Fibroblast of lung (primary cell): ENCODE data around the gene DTWD2. TPM values are rescaled to one million over a fixed set of nuclear protein-coding genes. Genes with fewer than 3 reads are reported as not detected.
"Not testable (repeated sequence)": the region's sequence is repeated elsewhere in the genome, so short reads cannot be mapped to it uniquely, and the experiment has no call there.

Experiments
- DNase-seq, 2 donors: peaks; one replicate each; pipeline versions ENCODE4 v3.0.0 to v3.0.0-alpha.2; 2010; ENCODE audit warnings: low read depth in 2 of 2
- H2AFZ ChIP-seq: 2 replicates; pipeline ENCODE4 v1.5.1; 2012; ENCODE audit warnings: low read length, control low read depth, inconsistent platforms
- H3K27ac ChIP-seq: 2 replicates; pipeline ENCODE4 v1.5.1; 2011; ENCODE audit warnings: low read length, control low read depth; ENCODE audit not compliant: insufficient read depth
- H3K27me3 ChIP-seq: 2 replicates; pipeline ENCODE4 v1.5.1; 2011; ENCODE audit warnings: mild to moderate bottlenecking, low read length; ENCODE audit not compliant: control insufficient read depth, insufficient read depth
- H3K36me3 ChIP-seq: 2 replicates; pipeline ENCODE4 v1.5.1; 2011; ENCODE audit warnings: low read length; ENCODE audit not compliant: control insufficient read depth, insufficient read depth
- H3K4me1 ChIP-seq: 2 replicates; pipeline ENCODE4 v1.5.1; 2011; ENCODE audit warnings: low read length; ENCODE audit not compliant: control insufficient read depth, insufficient read depth; ENCODE audit errors: extremely low read depth
- H3K4me2 ChIP-seq: 2 replicates; pipeline ENCODE4 v1.5.1; 2011; ENCODE audit warnings: low read length, control low read depth; ENCODE audit not compliant: insufficient read depth; ENCODE audit errors: extremely low read depth
- H3K4me3 ChIP-seq, 4 experiments: fragments of 200-600 bp in 1 of 4; sonication (generic) in 1 of 4; replicated peaks in 1 of 4; 2 replicates each; pipeline ENCODE4 v1.5.1; 2011 to 2016; ENCODE audit warnings: low read length in 4 of 4, low read depth in 3 of 4, mild to moderate bottlenecking in 3 of 4, control low read depth in 2 of 4, inconsistent platforms in 1 of 4, mixed read lengths in 1 of 4; ENCODE audit not compliant: insufficient read depth in 1 of 4; ENCODE audit errors: control extremely low read depth in 1 of 4
- H3K79me2 ChIP-seq: 2 replicates; pipeline ENCODE4 v1.5.1; 2012; ENCODE audit warnings: mild to moderate bottlenecking, low read length, inconsistent platforms; ENCODE audit not compliant: control insufficient read depth, insufficient read depth
- H3K9ac ChIP-seq: 2 replicates; pipeline ENCODE4 v1.5.1; 2011; ENCODE audit warnings: mild to moderate bottlenecking, low read length, control low read depth; ENCODE audit not compliant: insufficient read depth
- H3K9me3 ChIP-seq: 2 replicates; pipeline ENCODE4 v1.5.1; 2012; ENCODE audit warnings: low read depth, low read length; ENCODE audit not compliant: control insufficient read depth, insufficient read depth
- H4K20me1 ChIP-seq: 2 replicates; pipeline ENCODE4 v1.5.1; 2011; ENCODE audit warnings: low read length; ENCODE audit not compliant: control insufficient read depth, insufficient read depth; ENCODE audit errors: extremely low read depth
- CTCF ChIP-seq, 2 donors: IDR thresholded peaks in 1 of 2; conservative IDR thresholded peaks in 1 of 2; 1 replicate in 1 of 2; 2 replicates in 1 of 2; pipeline ENCODE4 v1.5.1; 2011 to 2012; ENCODE audit warnings: low read length in 2 of 2, control low read depth in 1 of 2, inconsistent platforms in 1 of 2, low read depth in 1 of 2, mild to moderate bottlenecking in 1 of 2
- EZH2 ChIP-seq: IDR thresholded peaks from 2 replicates; pipeline ENCODE4 v1.5.1; 2012; ENCODE audit warnings: low read length, control low read depth, mild to moderate bottlenecking; ENCODE audit errors: missing control alignments
- polyA plus RNA-seq, 2 donors: library from polyadenylated mRNA; depleted of rRNA in 1 of 2; stranded (reverse) in 1 of 2; unstranded in 1 of 2; fragments of >200 nt; gene quantifications; 2 replicates each; pipeline ENCODE4 v1.2.1, GENCODE V29; 2011 to 2012; ENCODE audit warnings: missing spikeins in 1 of 2
- total RNA-seq: library from RNA; depleted of rRNA; stranded (reverse); fragments of >200 nt; gene quantifications from 2 replicates; pipeline ENCODE4 v1.2.1, GENCODE V29; 2014

DTWD2 gene
- total and polyA plus RNA-seq, 2 donors (not counting 1 experiment from before 2014, with no cell fraction given), result 2.8 to 4.8 TPM

GRCh38 chr5:118888556-118888955 lies 99.8 kb downstream of the DTWD2 start:
- H3K79me2 ChIP-seq, result no peaks in the 10 kb centered on the region
- no peaks in the 10 kb centered on the region for H3K9me3 ChIP-seq
- H3K9ac ChIP-seq, result no peak overlapping the region
- no peaks in the 10 kb centered on the region for H3K27me3 ChIP-seq
- no peak overlapping the region for H3K4me2 ChIP-seq
- H3K27ac ChIP-seq, result no peak overlapping the region
- TF ChIP-seq EZH2 (no peak), CTCF (conservative IDR thresholded peaks at IDR 0.05 in 1 of 2, IDR thresholded peaks at IDR 0.05 in 1 of 2; ENCODE audit: low read depth in 1 of 2, low read length in 2 of 2) (no peak)
- H3K4me1 ChIP-seq, result no peaks in the 10 kb centered on the region
- no peak overlapping the region for H3K4me3 ChIP-seq
- DNase-seq, result no peak
- H2AFZ ChIP-seq, result no peak overlapping the region
- H4K20me1 ChIP-seq, result no peaks in the 10 kb centered on the region
- no peaks in the 10 kb centered on the region for H3K36me3 ChIP-seq

GRCh38 chr5:118883362-118883761 lies 105.0 kb downstream of the DTWD2 start:
- H4K20me1 ChIP-seq, result no peaks in the 10 kb centered on the region
- no peak overlapping the region for H3K4me3 ChIP-seq
- no peaks in the 10 kb centered on the region for H3K36me3 ChIP-seq
- no peaks in the 10 kb centered on the region for H3K27me3 ChIP-seq
- TF ChIP-seq EZH2, result no peak
- TF ChIP-seq CTCF (conservative IDR thresholded peaks at IDR 0.05 in 1 of 2, IDR thresholded peaks at IDR 0.05 in 1 of 2; ENCODE audit: low read depth in 1 of 2, low read length in 2 of 2), result no peak
- DNase-seq, result no peak
- H3K27ac ChIP-seq, result no peak overlapping the region
- no peak overlapping the region for H3K4me2 ChIP-seq
- no peaks in the 10 kb centered on the region for H3K4me1 ChIP-seq
- no peaks in the 10 kb centered on the region for H3K9me3 ChIP-seq
- no peaks in the 10 kb centered on the region for H3K79me2 ChIP-seq
- H2AFZ ChIP-seq, result no peak overlapping the region
- H3K9ac ChIP-seq, result no peak overlapping the region

- no peaks in the 10 kb centered on the region for H4K20me1 ChIP-seq
- no peaks in the 10 kb centered on the region for H3K79me2 ChIP-seq
- DNase-seq, result no peak
- H3K27ac ChIP-seq, result no peak overlapping the region
- H3K36me3 ChIP-seq, result no peaks in the 10 kb centered on the region
- H3K4me1 ChIP-seq, result no peaks in the 10 kb centered on the region
- H3K4me3 ChIP-seq, result no peak overlapping the region
- no peak overlapping the region for H2AFZ ChIP-seq
- no peaks in the 10 kb centered on the region for H3K27me3 ChIP-seq
- no peaks in the 10 kb centered on the region for H3K9me3 ChIP-seq
- no peak for TF ChIP-seq EZH2
- no peak for TF ChIP-seq CTCF (conservative IDR thresholded peaks at IDR 0.05 in 1 of 2, IDR thresholded peaks at IDR 0.05 in 1 of 2; ENCODE audit: low read depth in 1 of 2, low read length in 2 of 2)
- H3K9ac ChIP-seq, result no peak overlapping the region
- H3K4me2 ChIP-seq, result no peak overlapping the region
Measured at GRCh38 chr5:118882666-118883065, 105.7 kb downstream of the DTWD2 start.

- H3K36me3 ChIP-seq, H3K79me2 ChIP-seq, H3K4me3 ChIP-seq, H3K9me3 ChIP-seq, H3K27me3 ChIP-seq, H3K4me1 ChIP-seq, H4K20me1 ChIP-seq, H3K4me2 ChIP-seq, H3K9ac ChIP-seq, DNase-seq, H2AFZ ChIP-seq, H3K27ac ChIP-seq: not testable (repeated sequence)
Measured at GRCh38 chr5:118876852-118877251, 111.5 kb downstream of the DTWD2 start.
